Measurements from ENCODE around the gene TCP11.

GRCh38 chr6:35142588-35143569, 1.7 kb upstream of the TCP11 start:
- TF ChIP-seq CTCF (IDR thresholded peaks at IDR 0.05) (no peak), POLR2AphosphoS5 (IDR thresholded peaks at IDR 0.05; ENCODE audit: insufficient read depth in 1 of 2, low read depth in 1 of 2) (no peak)

Data from vagina (tissue), 2 donors.